Loucy (cell line): ENCODE measurements around the gene LYZ.

ENCODE experiments used
- H2AFZ ChIP-seq: fragments of 200-600 bp; sonication (generic); 2 replicates; pipeline ENCODE4 v1.6.0; 2016; ENCODE audit warnings: antibody characterized with exemption, mild to moderate bottlenecking, low read length, moderate library complexity
- H3F3A ChIP-seq: fragments of 200-600 bp; 2 replicates; pipeline ENCODE4 v1.6.0; 2016; ENCODE audit warnings: antibody characterized with exemption, low read depth, mild to moderate bottlenecking
- H3K27me3 ChIP-seq: fragments of 200-600 bp; sonication (generic); 2 replicates; pipeline ENCODE4 v1.6.1; 2014; ENCODE audit warnings: low read length, mild to moderate bottlenecking; ENCODE audit not compliant: insufficient read depth, poor library complexity, severe bottlenecking
- H3K36me3 ChIP-seq: fragments of 200-600 bp; sonication (generic); 2 replicates; pipeline ENCODE4 v1.6.1; 2016; ENCODE audit warnings: low read length; ENCODE audit not compliant: insufficient read depth
- H3K4me1 ChIP-seq: fragments of 200-600 bp; sonication (generic); 2 replicates; pipeline ENCODE4 v1.5.1; 2014; ENCODE audit warnings: low read length, mild to moderate bottlenecking; ENCODE audit not compliant: insufficient read depth, poor library complexity, severe bottlenecking
- H3K4me2 ChIP-seq: fragments of 200-600 bp; sonication (generic); 2 replicates; pipeline ENCODE4 v1.6.0; 2014; ENCODE audit warnings: antibody characterized with exemption, low read length, low read depth, mild to moderate bottlenecking; ENCODE audit not compliant: poor library complexity, severe bottlenecking
- H3K4me3 ChIP-seq: fragments of 200-600 bp; sonication (generic); 2 replicates; pipeline ENCODE4 v1.5.1; 2014; ENCODE audit warnings: low read length, mild to moderate bottlenecking, mixed read lengths; ENCODE audit not compliant: poor library complexity, severe bottlenecking
- H3K79me2 ChIP-seq: fragments of 200-600 bp; sonication (generic); 2 replicates; pipeline ENCODE4 v1.6.1; 2014; ENCODE audit warnings: low read length; ENCODE audit not compliant: insufficient read depth
- H3K9ac ChIP-seq: fragments of 200-600 bp; sonication (generic); 2 replicates; pipeline ENCODE4 v1.6.0; 2014; ENCODE audit warnings: mild to moderate bottlenecking, low read depth, low read length, moderate library complexity; ENCODE audit not compliant: poor library complexity, severe bottlenecking
- H3K9me2 ChIP-seq: fragments of 200-600 bp; sonication (generic); replicated peaks from 2 replicates; pipeline ENCODE4 v1.6.1; 2016; ENCODE audit warnings: low read depth, low read length, mixed read lengths
- H3K9me3 ChIP-seq: fragments of 200-600 bp; sonication (generic); 2 replicates; pipeline ENCODE4 v1.6.1; 2014; ENCODE audit warnings: mild to moderate bottlenecking, antibody characterized with exemption, low read length, low read depth; ENCODE audit not compliant: insufficient read depth
- H4K20me1 ChIP-seq: fragments of 200-600 bp; sonication (generic); 2 replicates; pipeline ENCODE4 v1.6.0; 2014; ENCODE audit warnings: antibody characterized with exemption, low read length, mild to moderate bottlenecking; ENCODE audit not compliant: insufficient read depth, poor library complexity, severe bottlenecking
- CTCF ChIP-seq: fragments of 200-600 bp; sonication (generic); conservative IDR thresholded peaks from 2 replicates; pipeline ENCODE4 v1.5.1; 2014; ENCODE audit warnings: mild to moderate bottlenecking, antibody characterized with exemption, low read length
- EZH2phosphoT487 ChIP-seq: fragments of 200-600 bp; IDR thresholded peaks from 2 replicates; pipeline ENCODE4 v1.6.1; 2018; ENCODE audit warnings: antibody characterized with exemption, mild to moderate bottlenecking, moderate library complexity, borderline replicate concordance

LYZ gene

GRCh38 chr12:69355363-69356028, 7.3 kb downstream of the LYZ start:
- Histone ChIP-seq H2AFZ (no peak overlapping the region), H3K9ac (no peak overlapping the region)
- TF ChIP-seq EZH2phosphoT487: no peak
- TF ChIP-seq CTCF: no peak

GRCh38 chr12:69359531-69360347, 11.6 kb downstream of the LYZ start, which contains the start of gene YEATS4:
Gene YEATS4, plus strand, starts transcription at chr12:69359743. Its CDS starts 230 bp downstream, at chr12:69359973.
- H3K9ac ChIP-seq: peak within 1 kb of the TSS; percentile 92
- 0 out of 2 replicates have a peak, but pooled peaks cover 2% of the 10 kb centered on the region for H3K36me3 ChIP-seq
- peaks cover 44% of the 10 kb centered on the region for H3K79me2 ChIP-seq
- no peaks in the 10 kb centered on the region for H3K9me3 ChIP-seq
- H3K27me3 ChIP-seq: no peaks in the 10 kb centered on the region
- TF ChIP-seq EZH2phosphoT487 (no peak), CTCF (no peak)
- H3K4me1 ChIP-seq: peaks cover 29% of the 10 kb centered on the region
- H2AFZ ChIP-seq: peak within 1 kb of the TSS; percentile 95
- peaks cover 25% of the 10 kb centered on the region for H4K20me1 ChIP-seq
- peak within 1 kb of the TSS; percentile 99 for H3K4me3 ChIP-seq
- peak within 1 kb of the TSS; percentile 92 for H3K4me2 ChIP-seq
- peaks cover 6% of the 10 kb centered on the region; the same call in 1 of the 2 replicates for H3F3A ChIP-seq
- no peaks in the 10 kb centered on the region for H3K9me2 ChIP-seq

More at GRCh38 chr12:69355363-69356028, 7.3 kb downstream of the LYZ start:
- peaks cover 6% of the 10 kb centered on the region; the same call in 1 of the 2 replicates for H3F3A ChIP-seq
- H3K4me3 ChIP-seq: no peak overlapping the region
- H3K9me2 ChIP-seq: no peaks in the 10 kb centered on the region
- H3K9me3 ChIP-seq: no peaks in the 10 kb centered on the region
- no peaks in the 10 kb centered on the region for H3K36me3 ChIP-seq
- H3K4me1 ChIP-seq: peaks cover 16% of the 10 kb centered on the region
- H3K4me2 ChIP-seq: no peak overlapping the region
- no peaks in the 10 kb centered on the region for H3K27me3 ChIP-seq
- peaks cover 4% of the 10 kb centered on the region for H3K79me2 ChIP-seq
- H4K20me1 ChIP-seq: peaks cover 2% of the 10 kb centered on the region

- Histone ChIP-seq H3K36me3 (0 out of 2 replicates have a peak, but pooled peaks cover 2% of the 10 kb centered on the region), H2AFZ (peak overlapping the region; percentile 95), H3K9me3 (no peaks in the 10 kb centered on the region), H3K9ac (peak overlapping the region; percentile 92), H3F3A (peaks cover 6% of the 10 kb centered on the region; the same call in 1 of the 2 replicates), H3K4me3 (peak overlapping the region; percentile 99), H3K79me2 (peaks cover 49% of the 10 kb centered on the region), H3K27me3 (no peaks in the 10 kb centered on the region), H3K4me1 (peaks cover 29% of the 10 kb centered on the region), H3K4me2 (peak overlapping the region; percentile 92), H4K20me1 (peaks cover 27% of the 10 kb centered on the region), H3K9me2 (no peaks in the 10 kb centered on the region)
- no peak for TF ChIP-seq EZH2phosphoT487
- no peak for TF ChIP-seq CTCF
Observed at GRCh38 chr12:69360348-69360672, 12.1 kb downstream of the LYZ start.
